DND-41 (cell line): Measurements from ENCODE around the gene SMIM5.

Experiments
- ATAC-seq: fragments of 200-7000 bp; cut with Tn5 transposase; 3 replicates; pipeline ENCODE4 v1.9.1; 2021; ENCODE audit warnings: low read depth; ENCODE audit not compliant: insufficient read depth
- DNase-seq: peaks from one replicate; pipeline ENCODE4 v3.0.0-alpha.2; 2020
- H2AFZ ChIP-seq: 2 replicates; pipeline ENCODE4 v1.6.0; 2012; ENCODE audit warnings: low read depth, low read length
- H3K27ac ChIP-seq: 2 replicates; pipeline ENCODE4 v1.5.1; 2012; ENCODE audit warnings: low read length, inconsistent platforms
- H3K27me3 ChIP-seq: fragments of 200-600 bp; sonication (generic); 2 replicates; pipeline ENCODE4 v1.6.0; 2012; ENCODE audit warnings: low read length, mild to moderate bottlenecking, inconsistent platforms; ENCODE audit not compliant: insufficient read depth, poor library complexity
- H3K36me3 ChIP-seq: 2 replicates; pipeline ENCODE4 v1.5.1; 2012; ENCODE audit warnings: low read length, inconsistent platforms; ENCODE audit not compliant: insufficient read depth
- H3K4me1 ChIP-seq: 2 replicates; pipeline ENCODE4 v1.5.1; 2012; ENCODE audit warnings: mild to moderate bottlenecking, low read length; ENCODE audit not compliant: insufficient read depth
- H3K4me2 ChIP-seq: 2 replicates; pipeline ENCODE4 v1.6.0; 2012; ENCODE audit warnings: mild to moderate bottlenecking, moderate library complexity, low read length, inconsistent platforms; ENCODE audit not compliant: insufficient read depth
- H3K4me3 ChIP-seq, 2 experiments: fragments of 200-600 bp in 1 of 2; shearing (Covaris generic) in 1 of 2; 2 replicates each; pipeline ENCODE4 v1.5.1; 2012 to 2016; ENCODE audit warnings: inconsistent platforms in 2 of 2, low read length in 2 of 2, mild to moderate bottlenecking in 2 of 2, low read depth in 1 of 2, moderate library complexity in 1 of 2
- H3K79me2 ChIP-seq: 2 replicates; pipeline ENCODE4 v1.6.0; 2012; ENCODE audit warnings: low read length, inconsistent platforms; ENCODE audit not compliant: insufficient read depth
- H3K9ac ChIP-seq: 2 replicates; pipeline ENCODE4 v1.6.0; 2012; ENCODE audit warnings: low read depth, mild to moderate bottlenecking, inconsistent platforms, low read length, moderate library complexity
- H3K9me3 ChIP-seq: 2 replicates; pipeline ENCODE4 v1.5.1; 2012; ENCODE audit warnings: low read length, moderate library complexity, mild to moderate bottlenecking, inconsistent platforms; ENCODE audit not compliant: insufficient read depth, severe bottlenecking
- H4K20me1 ChIP-seq: 2 replicates; pipeline ENCODE4 v1.6.0; 2012; ENCODE audit warnings: low read length; ENCODE audit not compliant: insufficient read depth
- CTCF ChIP-seq: IDR thresholded peaks from 2 replicates; pipeline ENCODE4 v1.5.1; 2012; ENCODE audit warnings: borderline replicate concordance, low read length, moderate library complexity, mild to moderate bottlenecking; ENCODE audit not compliant: poor library complexity, severe bottlenecking; ENCODE audit errors: extremely low read depth
- EZH2 ChIP-seq: IDR thresholded peaks from 3 replicates; pipeline ENCODE4 v1.6.1; 2012; ENCODE audit warnings: borderline replicate concordance, low read depth, mild to moderate bottlenecking, moderate library complexity, low read length, inconsistent platforms; ENCODE audit not compliant: severe bottlenecking

The SMIM5 gene

GRCh38 chr17:75676461-75676860, 43.2 kb downstream of the SMIM5 start:
- TF ChIP-seq EZH2 = no peak
- TF ChIP-seq CTCF = no peak
- Histone ChIP-seq H3K4me2 (no peak overlapping the region), H3K36me3 (peaks cover 73% of the 10 kb centered on the region), H3K9ac (no peak overlapping the region), H3K4me1 (no peaks in the 10 kb centered on the region), H3K79me2 (peaks cover 64% of the 10 kb centered on the region), H4K20me1 (peaks cover 12% of the 10 kb centered on the region; the same call in 1 of the 2 replicates), H3K27ac (no peak overlapping the region), H3K9me3 (no peaks in the 10 kb centered on the region), H3K27me3 (no peaks in the 10 kb centered on the region), H2AFZ (no peak overlapping the region), H3K4me3 (no peak overlapping the region)
- no peak for ATAC-seq
- DNase-seq = no peak

GRCh38 chr17:75679706-75680211, 46.5 kb downstream of the SMIM5 start:
- Histone ChIP-seq H3K9ac (no peak overlapping the region), H3K4me3 (no peak overlapping the region), H3K27me3 (no peaks in the 10 kb centered on the region), H3K4me1 (no peaks in the 10 kb centered on the region), H3K36me3 (peaks cover 63% of the 10 kb centered on the region), H3K4me2 (no peak overlapping the region), H2AFZ (no peak overlapping the region), H4K20me1 (peaks cover 23% of the 10 kb centered on the region; the same call in 1 of the 2 replicates), H3K9me3 (no peaks in the 10 kb centered on the region), H3K27ac (no peak overlapping the region), H3K79me2 (peaks cover 79% of the 10 kb centered on the region)
- no peak for TF ChIP-seq EZH2
- no peak for TF ChIP-seq CTCF
- no peak for ATAC-seq
- no peak for DNase-seq

- Histone ChIP-seq H3K4me3 (no peak overlapping the region), H3K79me2 (peaks cover 85% of the 10 kb centered on the region), H3K36me3 (peaks cover 64% of the 10 kb centered on the region), H3K9me3 (no peaks in the 10 kb centered on the region), H3K4me2 (no peak overlapping the region), H3K9ac (no peak overlapping the region), H3K27ac (no peak overlapping the region), H3K4me1 (no peaks in the 10 kb centered on the region), H4K20me1 (peaks cover 30% of the 10 kb centered on the region; the same call in 1 of the 2 replicates), H3K27me3 (no peaks in the 10 kb centered on the region), H2AFZ (no peak overlapping the region)
- DNase-seq (no peak), ATAC-seq (no peak)
- no peak for TF ChIP-seq CTCF
- TF ChIP-seq EZH2 = no peak
Observed at GRCh38 chr17:75680431-75680830, 47.2 kb downstream of the SMIM5 start.
